G401.6 (cell line): ENCODE data around the gene OVCA2.
"Not testable (repeated sequence)": the region's sequence is repeated elsewhere in the genome, so short reads cannot be mapped to it uniquely, and the experiment has no call there.

Source experiments
- FAIRE-seq: peaks from 2 replicates; lab custom pipeline; 2012; peaks lifted over from hg19 to GRCh38; lab: Jason Lieb, UNC

OVCA2 gene

GRCh38 chr17:2041561-2042389, at the start of gene OVCA2:
Gene OVCA2, plus strand, starts transcription at chr17:2042022. Its CDS starts 26 bp downstream, at chr17:2042048.
- peak; percentile 95 for FAIRE-seq

DNA sequence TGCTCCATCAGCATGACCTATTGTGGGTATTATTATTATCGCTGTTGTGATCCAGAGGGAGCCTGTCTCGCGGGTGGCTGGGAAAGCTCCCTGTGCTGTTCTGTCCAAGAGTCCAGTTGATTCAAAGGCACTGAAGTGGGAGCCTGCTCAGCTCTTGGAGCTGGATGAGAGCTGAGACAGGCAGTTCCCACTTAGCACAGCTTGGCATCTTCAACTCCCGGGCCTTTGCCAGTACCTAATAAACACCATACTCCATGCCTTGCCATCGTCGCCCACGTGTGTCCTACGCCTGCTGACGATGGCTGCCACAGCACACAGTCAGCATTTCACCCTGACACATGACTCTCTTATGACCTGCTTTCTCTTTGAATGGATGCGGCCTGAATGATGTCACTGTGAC, 49.3 kb upstream of the OVCA2 start:
- no peak for FAIRE-seq

GRCh38 chr17:1994707-1995106, 47.1 kb upstream of the OVCA2 start:
- no peak for FAIRE-seq

- no peak for FAIRE-seq
Observed at GRCh38 chr17:1995321-1995892, 46.4 kb upstream of the OVCA2 start.

DNA sequence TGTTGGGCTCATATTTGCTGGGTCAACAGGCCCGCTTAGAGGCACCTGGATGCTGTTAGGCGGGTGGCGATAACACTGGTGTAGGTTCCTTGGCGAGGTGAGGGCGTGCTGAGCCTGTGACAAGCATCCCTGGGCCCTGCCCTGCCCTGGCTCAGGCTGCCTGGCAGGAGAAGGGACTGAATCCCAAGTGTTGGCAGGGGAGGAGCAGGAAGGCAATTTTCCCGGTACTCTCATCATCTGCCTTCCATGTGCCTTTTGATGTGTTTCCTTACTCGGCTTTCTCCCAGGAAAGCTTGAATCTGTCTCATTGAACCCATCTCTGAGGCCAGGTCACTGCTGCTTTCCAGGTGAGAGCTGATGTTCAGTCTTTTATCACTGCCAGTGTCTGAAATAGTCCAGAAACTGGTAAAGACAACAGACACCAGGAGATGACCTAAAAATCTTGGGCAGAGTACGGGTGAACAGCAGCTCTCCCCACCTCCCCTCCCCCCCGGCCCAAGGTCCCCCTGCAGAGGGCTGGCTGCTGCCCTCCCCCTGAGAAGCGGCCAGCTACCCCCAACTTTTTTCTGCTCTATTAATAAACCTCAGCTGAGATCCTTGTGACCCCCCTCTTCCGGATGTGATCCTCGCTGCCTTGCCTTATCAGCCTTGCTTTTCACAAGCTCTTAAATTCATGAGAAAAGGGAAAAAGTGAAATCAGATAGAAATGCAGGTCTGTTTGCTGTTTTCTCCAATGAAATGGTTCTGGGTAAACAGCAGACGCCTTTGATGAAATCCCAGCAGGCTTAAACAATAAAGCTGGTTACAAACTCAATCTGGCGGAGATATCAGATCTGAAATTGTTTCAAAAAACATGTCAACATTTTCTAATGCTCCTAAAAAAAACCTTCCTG, 45.7 kb upstream of the OVCA2 start:
- FAIRE-seq: no peak

- no peak for FAIRE-seq
Observed at GRCh38 chr17:1996800-1997288, 45.0 kb upstream of the OVCA2 start.

DNA sequence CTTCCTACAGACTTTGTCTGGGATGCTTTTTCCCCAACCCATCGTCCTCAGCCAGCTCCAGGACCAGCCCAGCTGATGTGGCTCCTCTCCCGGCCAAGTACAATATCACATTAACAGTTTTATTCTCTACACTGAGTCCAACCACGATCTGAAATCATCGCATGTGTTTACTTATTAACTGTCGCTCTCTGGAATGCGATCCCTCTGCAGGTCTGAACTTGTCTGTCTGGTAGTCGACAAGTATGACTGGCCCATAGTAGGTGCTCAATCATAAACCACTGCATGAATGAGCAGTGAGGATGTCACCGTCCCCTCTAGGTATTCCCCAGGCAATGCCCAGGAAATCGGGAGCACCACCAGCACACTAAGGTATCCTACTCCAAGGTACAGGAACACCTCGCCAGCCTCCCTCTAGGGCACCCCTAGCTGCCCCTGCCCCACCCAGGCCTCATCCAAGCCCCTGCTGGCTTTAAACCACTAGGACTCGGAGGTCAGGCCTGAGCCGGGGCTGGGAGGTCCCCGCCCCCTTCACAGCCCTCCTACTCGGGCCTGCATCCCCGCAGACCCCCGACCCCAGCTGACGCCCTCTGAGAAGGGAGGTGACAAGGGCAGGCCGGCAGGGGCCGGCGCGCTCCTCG, 44.4 kb upstream of the OVCA2 start:
- FAIRE-seq: no peak

DNA sequence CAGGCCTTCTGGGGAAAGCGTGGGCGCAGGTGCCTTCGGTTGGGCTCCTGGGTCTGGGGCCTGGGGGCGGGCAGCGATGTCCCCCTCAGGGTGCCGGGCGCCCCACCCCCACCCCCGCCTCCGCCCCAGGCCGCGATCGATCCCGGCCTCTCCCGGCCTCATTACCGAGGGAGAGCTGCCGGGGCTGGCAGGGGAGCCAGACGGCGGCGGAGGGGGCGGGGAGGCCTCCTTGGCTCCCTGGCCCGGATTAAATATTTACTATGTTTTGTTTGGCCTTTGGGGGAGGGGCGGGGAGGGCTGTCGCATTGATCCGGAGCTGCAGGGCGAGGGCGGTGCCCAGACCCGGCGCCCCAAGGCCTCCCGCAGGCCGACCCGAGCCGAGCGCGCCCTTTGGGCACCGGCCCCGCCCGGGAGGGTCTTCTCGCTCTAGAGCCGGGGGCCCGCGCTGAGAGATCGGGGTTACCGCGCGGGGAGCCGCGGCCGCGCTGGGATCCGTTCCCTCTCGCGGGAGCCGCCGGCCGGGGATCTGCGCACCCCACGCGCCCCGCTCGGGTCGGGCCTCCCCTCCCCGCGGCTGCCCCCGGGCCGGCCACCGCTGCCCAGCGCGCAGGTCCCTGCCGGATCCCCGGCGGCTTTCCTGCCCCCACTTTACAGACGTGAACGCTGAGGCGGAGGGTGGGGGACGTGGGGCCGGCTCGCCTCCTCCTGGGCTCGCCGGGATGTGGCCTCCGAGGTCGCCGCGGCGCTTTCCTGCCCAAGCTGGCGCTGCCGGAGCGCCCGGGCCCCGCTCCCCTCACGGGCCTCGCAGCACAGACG, 43.7 kb upstream of the OVCA2 start:
- FAIRE-seq: no peak

GRCh38 chr17:1999557-2000251, 42.1 kb upstream of the OVCA2 start:
- no peak for FAIRE-seq

DNA sequence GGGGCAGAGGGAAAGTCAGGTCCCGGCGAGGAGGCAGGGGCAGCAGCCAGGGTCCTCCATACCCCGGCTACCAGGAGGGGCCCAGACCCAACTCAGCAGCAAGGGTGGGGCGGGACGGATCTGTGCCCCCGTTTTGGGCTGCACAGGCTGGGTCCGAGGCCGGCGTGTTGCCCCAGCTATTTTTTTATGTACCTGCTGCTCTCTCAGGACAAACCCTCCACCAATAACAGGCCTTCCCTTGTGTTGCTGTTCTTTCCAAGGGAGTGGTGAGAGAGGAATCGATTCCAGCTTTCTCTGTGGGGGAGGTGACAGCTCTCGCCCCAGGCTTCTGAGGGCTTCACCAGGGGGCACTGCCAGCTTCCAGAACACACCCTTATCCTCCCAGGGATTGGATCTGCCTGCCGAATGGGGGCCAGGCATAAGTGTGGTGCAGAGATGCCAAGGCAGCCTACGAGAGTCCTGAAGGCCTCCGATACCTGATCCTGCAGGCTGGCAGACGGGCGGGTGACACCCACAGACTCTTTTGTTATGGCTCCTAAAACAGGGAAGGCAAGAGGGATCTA, 39.0 kb upstream of the OVCA2 start:
- no peak for FAIRE-seq

- no peak for FAIRE-seq
Observed at GRCh38 chr17:2003525-2003924, 38.3 kb upstream of the OVCA2 start.

DNA sequence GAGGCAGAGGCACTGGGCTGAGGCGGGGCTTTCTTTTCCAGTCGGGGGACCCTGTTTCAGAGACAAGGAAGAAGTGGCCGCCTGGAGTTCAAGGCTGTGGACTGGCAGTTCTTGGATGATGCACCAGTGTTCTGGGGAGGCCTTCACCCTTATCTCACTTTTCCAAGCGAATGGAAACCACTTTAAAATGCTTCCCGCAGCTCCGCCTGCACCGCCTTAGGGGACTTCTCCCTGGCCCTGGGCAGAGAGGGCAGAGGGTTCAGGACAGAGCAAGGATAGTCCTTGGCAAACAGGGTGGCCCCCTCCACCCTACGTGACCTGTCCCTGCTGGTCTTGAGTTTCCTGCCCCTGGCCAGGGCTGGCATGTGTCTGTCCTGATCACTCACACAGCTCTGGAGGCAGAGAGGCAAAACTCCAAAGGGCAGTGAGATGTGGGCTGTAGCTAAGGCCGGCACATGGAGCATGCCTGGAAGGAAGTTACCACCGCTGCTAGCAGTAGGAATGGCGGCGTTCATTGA, 37.3 kb upstream of the OVCA2 start:
- FAIRE-seq: no peak

DNA sequence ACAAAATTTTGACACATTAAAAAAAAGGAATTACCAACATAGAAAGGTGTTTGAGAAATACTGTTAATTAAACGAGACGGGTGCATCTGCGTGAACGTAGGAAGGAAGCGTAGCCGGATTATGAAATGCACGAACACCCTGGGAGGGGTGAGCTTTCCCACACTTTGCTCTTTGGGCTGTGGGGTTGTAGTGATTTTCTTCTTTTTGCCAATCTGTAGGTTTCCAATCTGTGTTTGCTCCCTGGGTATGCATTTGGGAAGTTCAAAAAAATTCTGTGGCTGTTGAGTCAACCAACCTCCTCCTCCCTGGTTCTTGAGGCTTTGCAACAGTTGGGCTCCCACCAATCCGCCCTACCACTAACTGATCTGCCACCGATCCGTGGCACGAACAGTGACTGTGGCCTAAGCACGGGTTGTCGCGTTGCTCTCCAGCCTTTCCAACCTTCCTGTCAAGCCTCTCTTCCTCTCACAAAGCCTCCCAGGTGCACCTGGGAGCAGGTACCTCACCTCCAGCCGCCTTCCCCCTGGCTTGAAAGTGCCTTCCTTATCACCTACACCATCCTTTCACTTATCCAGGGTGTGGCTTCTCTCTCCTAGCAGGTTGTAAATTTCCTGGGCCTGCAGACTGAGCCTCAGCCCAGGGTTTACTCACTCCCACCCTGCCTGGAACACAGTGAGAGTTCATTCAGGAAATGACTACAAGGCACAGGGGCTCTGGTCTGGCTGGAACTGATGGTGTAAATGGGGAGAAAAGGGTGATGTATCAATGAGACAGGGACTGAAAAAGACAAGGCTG, 33.3 kb upstream of the OVCA2 start:
- no peak for FAIRE-seq

- FAIRE-seq: no peak
Observed at GRCh38 chr17:2009737-2010136, 32.1 kb upstream of the OVCA2 start.

DNA sequence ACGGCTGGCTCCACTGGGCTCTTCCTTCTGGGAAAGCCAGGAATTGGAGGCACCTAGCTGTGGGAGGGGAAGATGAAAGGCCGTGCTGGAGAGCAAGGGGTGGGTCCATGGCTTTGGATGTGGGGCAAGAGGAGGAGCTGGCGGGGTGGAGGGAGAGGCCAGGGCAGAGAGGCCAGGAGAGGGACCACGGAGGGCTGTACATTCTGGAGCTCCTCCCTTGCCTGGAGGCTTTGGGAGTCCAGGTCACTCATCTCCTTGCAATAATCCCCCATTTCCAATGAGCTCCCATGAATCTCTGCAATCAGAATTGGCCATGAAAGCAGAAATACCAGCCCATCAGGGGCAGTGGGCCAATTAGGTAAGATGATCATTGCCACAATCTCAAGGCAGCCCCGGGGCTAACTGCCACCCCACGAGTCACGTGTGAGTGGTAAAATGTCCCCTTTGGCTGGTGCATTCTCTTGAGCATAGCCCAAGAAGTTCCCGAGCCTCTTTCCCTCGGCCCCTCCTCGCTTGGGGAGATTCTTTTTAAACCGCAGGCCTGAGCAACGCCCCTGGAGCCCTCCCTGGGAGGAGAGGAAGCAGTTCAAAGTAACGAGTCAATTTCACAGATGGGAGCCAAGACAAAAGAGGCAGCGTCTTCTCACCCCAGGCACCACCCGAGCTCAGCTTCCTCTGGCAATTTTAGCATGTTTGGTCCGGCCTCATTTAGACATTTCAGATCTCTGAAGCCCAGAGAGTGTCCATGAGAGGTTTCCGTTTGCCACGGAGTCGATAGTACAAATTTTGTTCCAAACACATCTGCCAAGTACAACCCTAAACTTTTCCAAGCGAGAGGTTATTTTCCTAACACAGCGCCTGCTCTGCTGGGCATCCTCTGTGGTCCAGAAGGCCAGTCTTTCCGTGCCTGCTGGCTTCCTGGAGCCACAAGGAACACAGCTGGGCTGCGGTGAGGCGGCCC, 30.1 kb upstream of the OVCA2 start:
- FAIRE-seq: no peak

DNA sequence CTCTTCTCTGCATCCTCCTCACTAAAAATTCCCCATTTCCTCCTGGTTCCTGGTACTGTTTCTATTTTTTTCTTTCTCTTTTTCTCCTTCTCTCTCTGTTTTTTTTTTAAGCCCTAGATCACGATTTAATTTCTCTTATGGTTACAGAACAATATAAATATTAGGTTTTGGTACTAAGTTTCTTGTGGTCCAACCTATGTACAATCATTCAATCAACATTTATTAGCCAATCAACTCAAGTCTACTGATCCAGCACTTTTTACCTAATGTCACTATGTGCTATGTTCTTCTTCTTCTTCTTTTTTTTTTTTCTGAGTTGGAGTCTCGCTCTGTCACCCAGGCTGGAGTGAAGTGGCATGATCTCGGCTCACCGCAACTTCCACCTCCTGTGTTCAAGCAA, 29.3 kb upstream of the OVCA2 start:
- no peak for FAIRE-seq

DNA sequence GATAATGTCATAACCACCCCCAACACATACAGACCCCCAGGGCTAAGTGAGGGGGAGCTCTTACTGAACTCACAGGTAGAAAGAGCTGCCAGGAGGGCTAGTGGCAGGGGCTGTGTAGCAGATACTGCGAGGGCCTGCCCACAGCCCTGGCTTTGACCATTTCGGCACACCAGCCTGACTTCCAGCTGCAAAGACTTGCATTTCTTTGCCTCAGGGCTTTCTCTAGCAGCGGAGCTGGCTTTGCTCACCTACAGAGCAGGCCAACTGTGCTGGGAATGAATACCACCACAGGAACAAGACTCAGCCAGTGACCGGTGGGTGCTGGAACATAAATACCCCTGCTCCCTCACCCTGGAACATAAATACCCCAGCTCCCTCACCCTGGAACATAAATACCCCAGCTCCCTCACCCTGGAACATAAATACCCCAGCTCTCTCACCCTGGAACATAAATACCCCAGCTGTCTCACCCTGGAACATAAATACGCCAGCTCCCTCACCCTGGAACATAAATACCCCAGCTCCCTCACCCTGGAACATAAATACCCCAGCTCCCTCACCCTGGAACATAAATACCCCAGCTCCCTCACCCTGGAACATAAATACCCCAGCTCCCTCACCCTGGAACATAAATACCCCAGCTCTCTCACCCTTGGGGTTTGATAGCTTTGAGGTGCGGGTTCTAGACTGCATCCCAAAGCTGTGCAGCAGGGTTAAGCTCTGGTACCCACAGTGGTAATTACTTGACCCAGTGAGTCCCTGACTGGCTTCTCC, 28.4 kb upstream of the OVCA2 start:
- not testable (repeated sequence) for FAIRE-seq

- FAIRE-seq: no peak
Observed at GRCh38 chr17:2013994-2014317, 27.9 kb upstream of the OVCA2 start.
